ENCODE measurements around the gene ADAMTSL2. TPM values are rescaled to one million over a fixed set of nuclear protein-coding genes. Genes with fewer than 3 reads are reported as not detected.
A peak's percentile ranks its signal among the peaks of the same experiment; 100 is the strongest.

ADAMTSL2 gene
- total and polyA plus RNA-seq, 2 of the 13 experiments (the other 11 are each of a cell fraction or from before 2014, with no cell fraction given), result 1.9 to 3.8 TPM

- TF ChIP-seq ZNF619 (CRISPR knock-in tag; IDR thresholded peaks at IDR 0.05), result no peak
- no peak for TF ChIP-seq DNMT1 (CRISPR knock-in tag; IDR thresholded peaks at IDR 0.05)
- peak; percentile 87 for TF ChIP-seq ARID5B (CRISPR knock-in tag; IDR thresholded peaks at IDR 0.05)
- TF ChIP-seq TBL1XR1 (IDR thresholded peaks at IDR 0.05; ENCODE audit: borderline replicate concordance, low read length, partially characterized antibody), result no peak
- TF ChIP-seq ZBTB37 (CRISPR knock-in tag; IDR thresholded peaks at IDR 0.05), result no peak; the same call in 1 of the 2 replicates
- peak; percentile 70 for TF ChIP-seq GABPB1 (CRISPR knock-in tag; IDR thresholded peaks at IDR 0.05)
- 0 out of 3 replicates have a peak, but pooled peaks have one; percentile 41 for TF ChIP-seq MXI1 (IDR thresholded peaks at IDR 0.05; ENCODE audit: borderline replicate concordance, low read depth, low read length)
- TF ChIP-seq NFE2L2 (IDR thresholded peaks at IDR 0.05; ENCODE audit: low read length), result no peak
- TF ChIP-seq MAF1 (CRISPR knock-in tag; IDR thresholded peaks at IDR 0.05; ENCODE audit: borderline replicate concordance), result 0 out of 2 replicates have a peak, but pooled peaks have one; percentile 74
- TF ChIP-seq SP4 (CRISPR knock-in tag; IDR thresholded peaks at IDR 0.05), result no peak
- peak; percentile 17 for TF ChIP-seq POGZ (CRISPR knock-in tag; IDR thresholded peaks at IDR 0.05)
- peak; percentile 89 for TF ChIP-seq RFXAP (CRISPR knock-in tag; IDR thresholded peaks at IDR 0.05; ENCODE audit: borderline replicate concordance)
- 0 out of 2 replicates have a peak, but pooled peaks have one; percentile 23 for TF ChIP-seq ZNF44 (CRISPR knock-in tag; IDR thresholded peaks at IDR 0.05)
- peak; percentile 41; the same call in 1 of the 2 replicates for TF ChIP-seq MIER2 (CRISPR knock-in tag; IDR thresholded peaks at IDR 0.05)
- TF ChIP-seq ZNF577 (CRISPR knock-in tag; IDR thresholded peaks at IDR 0.05; ENCODE audit: borderline replicate concordance, low read depth), result no peak
- no peak for TF ChIP-seq ZUFSP (CRISPR knock-in tag; IDR thresholded peaks at IDR 0.05; ENCODE audit: borderline replicate concordance)
- TF ChIP-seq PAXIP1 (CRISPR knock-in tag; conservative IDR thresholded peaks at IDR 0.05), result peak; percentile 85
- no peak for TF ChIP-seq PHB2 (IDR thresholded peaks at IDR 0.05; ENCODE audit: partially characterized antibody)
- peak; percentile 62; the same call in 1 of the 2 replicates for TF ChIP-seq ZBTB26 (CRISPR knock-in tag; IDR thresholded peaks at IDR 0.05; ENCODE audit: borderline replicate concordance)
Observed at GRCh38 chr9:133506653-133507038, 27.9 kb upstream of the ADAMTSL2 start (continued).
